Natural killer cell (primary cell): ENCODE measurements around the gene S1PR1. TPM values are rescaled to one million over a fixed set of nuclear protein-coding genes. Genes with fewer than 3 reads are reported as not detected.

Source experiments
- ATAC-seq, 3 donors: fragments of 150-1000 bp in 2 of 3; fragments of 200-7000 bp in 1 of 3; cut with Tn5 transposase; 1 replicate in 1 of 3; 2 replicates in 2 of 3; pipeline ENCODE4 v1.10.0; 2021; ENCODE audit warnings: mild to moderate bottlenecking in 2 of 3, moderate library complexity in 2 of 3
- DNase-seq, 2 donors: peaks; one replicate each; pipeline versions ENCODE4 v3.0.0 to v3.0.0-alpha.2; 2013 to 2021; ENCODE audit warnings: mixed read lengths in 1 of 2
- H3K27ac ChIP-seq: one replicate; pipeline ENCODE4 v1.5.1; 2013; ENCODE audit warnings: mild to moderate bottlenecking, low read length
- H3K27me3 ChIP-seq: one replicate; pipeline ENCODE4 v1.6.1; 2013; ENCODE audit warnings: low read length; ENCODE audit not compliant: control insufficient read depth, insufficient read depth
- H3K36me3 ChIP-seq: one replicate; pipeline ENCODE4 v1.6.1; 2013; ENCODE audit warnings: low read length; ENCODE audit not compliant: control insufficient read depth, insufficient read depth
- H3K4me1 ChIP-seq: one replicate; pipeline ENCODE4 v1.6.1; 2013; ENCODE audit warnings: low read length; ENCODE audit not compliant: control insufficient read depth, insufficient read depth
- H3K4me3 ChIP-seq: one replicate; pipeline ENCODE4 v1.5.1; 2013; ENCODE audit warnings: low read length
- H3K9me3 ChIP-seq: one replicate; pipeline ENCODE4 v1.6.1; 2013; ENCODE audit warnings: low read length; ENCODE audit not compliant: control insufficient read depth, insufficient read depth
- H3K27ac Mint-ChIP-seq, 2 donors: one replicate each; pipeline ENCODE4 v1.8.0; 2022; ENCODE audit warnings: mild to moderate bottlenecking in 2 of 2, mixed read lengths in 2 of 2, moderate library complexity in 1 of 2
- H3K27me3 Mint-ChIP-seq, 2 donors: one replicate each; pipeline ENCODE4 v1.8.0; 2022; ENCODE audit warnings: low read depth in 2 of 2, mixed read lengths in 2 of 2
- H3K36me3 Mint-ChIP-seq: one replicate; pipeline ENCODE4 v1.8.0; 2022; ENCODE audit warnings: mixed read lengths
- H3K4me1 Mint-ChIP-seq, 2 donors: one replicate each; pipeline ENCODE4 v1.8.0; 2022; ENCODE audit warnings: mixed read lengths in 2 of 2
- H3K4me3 Mint-ChIP-seq: one replicate; pipeline ENCODE4 v1.8.0; 2022; ENCODE audit warnings: mild to moderate bottlenecking, moderate library complexity, mixed read lengths
- H3K9me3 Mint-ChIP-seq, 2 donors: one replicate each; pipeline ENCODE4 v1.8.0; 2022; ENCODE audit warnings: mixed read lengths in 2 of 2
- CTCF ChIP-seq: fragments of 200-600 bp; IDR thresholded peaks from one replicate; pipeline ENCODE4 v1.8.0; 2022; ENCODE audit warnings: antibody characterized with exemption
- WGBS: methylation state at CpG from one replicate; pipeline ENCODE4 v1.1.7; 2013; ENCODE audit warnings: missing lambda C conversion rate; ENCODE audit not compliant: insufficient coverage; 5-methylcytosine and 5-hydroxymethylcytosine counted together
- intact Hi-C: fragments of 100-400 bp; cut with micrococcal nuclease; formaldehyde crosslinking; loops from one replicate; pipeline ENCODE4 v1.14.2; 2022
- total RNA-seq, 4 donors: library from RNA; stranded (reverse); fragments of 120-200 nt in 1 of 4; gene quantifications; one replicate each; pipeline versions ENCODE4 v1.2.3 to v1.2.4, GENCODE V29; 2013 to 2022

The S1PR1 gene
- total RNA-seq, 3 donors from 2014 or later (not counting 1 experiment from before 2014, with no cell fraction given), result 33.5 to 114 (median 80.2) TPM

GRCh38 chr1:101243751-101244150, 6.9 kb downstream of the S1PR1 start:
- DNase-seq (no peak), ATAC-seq (no peak)
- peaks cover 24% of the 10 kb centered on the region for H3K36me3 Mint-ChIP-seq
- H3K27ac ChIP-seq, result peak overlapping the region; percentile 55
- WGBS, result 50% methylated on average over 2 of the region's 3 CpGs
- TF ChIP-seq CTCF, result no peak
- peak overlapping the region; percentile 58 for H3K4me3 Mint-ChIP-seq
- peak overlapping the region; percentile 88 to 96 for H3K27ac Mint-ChIP-seq
- H3K27me3 ChIP-seq, result no peaks in the 10 kb centered on the region
- intact Hi-C loops, result no loop called here
- H3K27me3 Mint-ChIP-seq, result no peaks in the 10 kb centered on the region
- peaks cover 55% of the 10 kb centered on the region for H3K36me3 ChIP-seq
- H3K9me3 ChIP-seq, result no peaks in the 10 kb centered on the region
- no peak overlapping the region for H3K4me3 ChIP-seq
- H3K9me3 Mint-ChIP-seq, result no peaks in the 10 kb centered on the region
- H3K4me1 Mint-ChIP-seq, result peaks cover 74 to 85% of the 10 kb centered on the region in 2 donors
- H3K4me1 ChIP-seq, result peaks cover 60% of the 10 kb centered on the region

GRCh38 chr1:101244842-101245241, 8.0 kb downstream of the S1PR1 start:
- Mint-ChIP-seq H3K27ac (peak overlapping the region; percentile 88 to 96), H3K4me1 (peaks cover 63 to 74% of the 10 kb centered on the region in 2 donors), H3K27me3 (no peaks in the 10 kb centered on the region), H3K4me3 (peak overlapping the region; percentile 17), H3K36me3 (peaks cover 13% of the 10 kb centered on the region), H3K9me3 (no peaks in the 10 kb centered on the region)
- DNase-seq, result peak in 1 of 2 donors; percentile 2
- no peak for ATAC-seq
- Histone ChIP-seq H3K27me3 (no peaks in the 10 kb centered on the region), H3K4me1 (peaks cover 50% of the 10 kb centered on the region), H3K27ac (peak overlapping the region; percentile 55), H3K36me3 (peaks cover 44% of the 10 kb centered on the region), H3K4me3 (no peak overlapping the region), H3K9me3 (no peaks in the 10 kb centered on the region)
- WGBS, result 95% methylated on average over 4 of the region's 5 CpGs
- intact Hi-C loops, result no loop called here
- TF ChIP-seq CTCF, result no peak

- no peak overlapping the region for H3K4me3 ChIP-seq
- H3K36me3 ChIP-seq, result peaks cover 39% of the 10 kb centered on the region
- peak overlapping the region; percentile 60 for H3K4me3 Mint-ChIP-seq
- peak overlapping the region; percentile 55 for H3K27ac ChIP-seq
- H3K9me3 ChIP-seq, result no peaks in the 10 kb centered on the region
- intact Hi-C loops, result no loop called here
- peak; percentile 53 to 72 (median 71) for ATAC-seq
- H3K27ac Mint-ChIP-seq, result peak overlapping the region; percentile 88 to 96
- peaks cover 57 to 69% of the 10 kb centered on the region in 2 donors for H3K4me1 Mint-ChIP-seq
- peaks cover 45% of the 10 kb centered on the region for H3K4me1 ChIP-seq
- TF ChIP-seq CTCF, result no peak
- H3K27me3 ChIP-seq, result no peaks in the 10 kb centered on the region
- peaks cover 11% of the 10 kb centered on the region for H3K36me3 Mint-ChIP-seq
- H3K9me3 Mint-ChIP-seq, result no peaks in the 10 kb centered on the region
- no CpG with 5 or more reads among the region's 2 CpGs for WGBS
- DNase-seq, result no peak
- no peaks in the 10 kb centered on the region for H3K27me3 Mint-ChIP-seq
Observed at GRCh38 chr1:101245246-101245927, 8.6 kb downstream of the S1PR1 start.
